ENCODE measurements around the gene MAP2K2.

GRCh38 chr19:4061683-4062418 lies 62.1 kb downstream of the MAP2K2 start:
- TF ChIP-seq, protein P1, sequence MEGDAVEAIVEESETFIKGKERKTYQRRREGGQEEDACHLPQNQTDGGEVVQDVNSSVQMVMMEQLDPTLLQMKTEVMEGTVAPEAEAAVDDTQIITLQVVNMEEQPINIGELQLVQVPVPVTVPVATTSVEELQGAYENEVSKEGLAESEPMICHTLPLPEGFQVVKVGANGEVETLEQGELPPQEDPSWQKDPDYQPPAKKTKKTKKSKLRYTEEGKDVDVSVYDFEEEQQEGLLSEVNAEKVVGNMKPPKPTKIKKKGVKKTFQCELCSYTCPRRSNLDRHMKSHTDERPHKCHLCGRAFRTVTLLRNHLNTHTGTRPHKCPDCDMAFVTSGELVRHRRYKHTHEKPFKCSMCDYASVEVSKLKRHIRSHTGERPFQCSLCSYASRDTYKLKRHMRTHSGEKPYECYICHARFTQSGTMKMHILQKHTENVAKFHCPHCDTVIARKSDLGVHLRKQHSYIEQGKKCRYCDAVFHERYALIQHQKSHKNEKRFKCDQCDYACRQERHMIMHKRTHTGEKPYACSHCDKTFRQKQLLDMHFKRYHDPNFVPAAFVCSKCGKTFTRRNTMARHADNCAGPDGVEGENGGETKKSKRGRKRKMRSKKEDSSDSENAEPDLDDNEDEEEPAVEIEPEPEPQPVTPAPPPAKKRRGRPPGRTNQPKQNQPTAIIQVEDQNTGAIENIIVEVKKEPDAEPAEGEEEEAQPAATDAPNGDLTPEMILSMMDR (IDR thresholded peaks at IDR 0.05): no peak
- TF ChIP-seq ELF4 (CRISPR knock-in tag; IDR thresholded peaks at IDR 0.05; ENCODE audit: low read depth): no peak
- TF ChIP-seq, protein P2, sequence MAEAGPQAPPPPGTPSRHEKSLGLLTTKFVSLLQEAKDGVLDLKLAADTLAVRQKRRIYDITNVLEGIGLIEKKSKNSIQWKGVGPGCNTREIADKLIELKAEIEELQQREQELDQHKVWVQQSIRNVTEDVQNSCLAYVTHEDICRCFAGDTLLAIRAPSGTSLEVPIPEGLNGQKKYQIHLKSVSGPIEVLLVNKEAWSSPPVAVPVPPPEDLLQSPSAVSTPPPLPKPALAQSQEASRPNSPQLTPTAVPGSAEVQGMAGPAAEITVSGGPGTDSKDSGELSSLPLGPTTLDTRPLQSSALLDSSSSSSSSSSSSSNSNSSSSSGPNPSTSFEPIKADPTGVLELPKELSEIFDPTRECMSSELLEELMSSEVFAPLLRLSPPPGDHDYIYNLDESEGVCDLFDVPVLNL (CRISPR knock-in tag; IDR thresholded peaks at IDR 0.05; ENCODE audit: borderline replicate concordance, low read depth): no peak
- TF ChIP-seq ATF6 (CRISPR knock-in tag; IDR thresholded peaks at IDR 0.05): no peak
- no peak for TF ChIP-seq ZNF671 (CRISPR knock-in tag; IDR thresholded peaks at IDR 0.05)
- no peak for TF ChIP-seq NR2C2 (CRISPR knock-in tag; IDR thresholded peaks at IDR 0.05)
- TF ChIP-seq NR3C1 (CRISPR knock-in tag; conservative IDR thresholded peaks at IDR 0.05; ENCODE audit: low read depth): no peak
- no peak for TF ChIP-seq CBFB (CRISPR knock-in tag; IDR thresholded peaks at IDR 0.05; ENCODE audit: low read depth)
- TF ChIP-seq PRDM15 (CRISPR knock-in tag; IDR thresholded peaks at IDR 0.05): no peak
- TF ChIP-seq SP1 (CRISPR knock-in tag; conservative IDR thresholded peaks at IDR 0.05): no peak
